Measurements from ENCODE around the gene IL1F10. TPM values are rescaled to one million over a fixed set of nuclear protein-coding genes. Genes with fewer than 3 reads are reported as not detected.

The IL1F10 gene
- total and polyA plus RNA-seq, 4 donors: not detected

- Histone ChIP-seq H3K36me3 (ENCODE audit: control insufficient read depth in 4 of 4, insufficient read depth in 3 of 4, low read depth in 1 of 4, low read length in 3 of 4) (no peaks in the 10 kb centered on the region), H3K9ac (ENCODE audit: low read depth in 1 of 2, low read length in 2 of 2) (no peak overlapping the region), H3K9me3 (ENCODE audit: control insufficient read depth in 4 of 4, low read length in 3 of 4) (no peaks in the 10 kb centered on the region), H3K4me3 (ENCODE audit: low read depth in 1 of 3, low read length in 3 of 3) (no peak overlapping the region), H3K4me1 (ENCODE audit: control insufficient read depth in 4 of 4, insufficient read depth in 4 of 4, low read length in 3 of 4) (peaks cover 0 to 10% (median 1%) of the 10 kb centered on the region in 4 donors), H3K27me3 (ENCODE audit: control insufficient read depth in 4 of 4, insufficient read depth in 4 of 4, low read length in 3 of 4) (no peaks in the 10 kb centered on the region), H3K27ac (ENCODE audit: low read depth in 1 of 2, low read length in 2 of 2) (no peak overlapping the region)
- WGBS: 50% methylated on average over 6 of the region's 6 CpGs
- DNase-seq (ENCODE audit: low spot score): no peak
- TF ChIP-seq FOXA2 (IDR thresholded peaks at IDR 0.05) (no peak), YY1 (IDR thresholded peaks at IDR 0.05) (no peak), RXRA (IDR thresholded peaks at IDR 0.05) (peak; percentile 90), HNF4G (IDR thresholded peaks at IDR 0.05) (peak; percentile 59), NR2F2 (IDR thresholded peaks at IDR 0.05) (no peak), FOXA1 (IDR thresholded peaks at IDR 0.05) (no peak), RAD21 (IDR thresholded peaks at IDR 0.05) (peak in 1 of 2 donors; percentile 43), JUND (IDR thresholded peaks at IDR 0.05) (peak; percentile 35 to 45), MAX (IDR thresholded peaks at IDR 0.05) (no peak), HNF4A (conservative IDR thresholded peaks at IDR 0.05) (peak; percentile 83 to 87), GABPA (IDR thresholded peaks at IDR 0.05 in 1 of 2, conservative IDR thresholded peaks at IDR 0.05 in 1 of 2) (no peak), SP1 (IDR thresholded peaks at IDR 0.05) (peak; percentile 81), EGR1 (IDR thresholded peaks at IDR 0.05; ENCODE audit: low read depth in 2 of 2) (no peak), ATF3 (IDR thresholded peaks at IDR 0.05) (no peak), TAF1 (conservative IDR thresholded peaks at IDR 0.05) (no peak)
- TF ChIP-seq, protein P1, sequence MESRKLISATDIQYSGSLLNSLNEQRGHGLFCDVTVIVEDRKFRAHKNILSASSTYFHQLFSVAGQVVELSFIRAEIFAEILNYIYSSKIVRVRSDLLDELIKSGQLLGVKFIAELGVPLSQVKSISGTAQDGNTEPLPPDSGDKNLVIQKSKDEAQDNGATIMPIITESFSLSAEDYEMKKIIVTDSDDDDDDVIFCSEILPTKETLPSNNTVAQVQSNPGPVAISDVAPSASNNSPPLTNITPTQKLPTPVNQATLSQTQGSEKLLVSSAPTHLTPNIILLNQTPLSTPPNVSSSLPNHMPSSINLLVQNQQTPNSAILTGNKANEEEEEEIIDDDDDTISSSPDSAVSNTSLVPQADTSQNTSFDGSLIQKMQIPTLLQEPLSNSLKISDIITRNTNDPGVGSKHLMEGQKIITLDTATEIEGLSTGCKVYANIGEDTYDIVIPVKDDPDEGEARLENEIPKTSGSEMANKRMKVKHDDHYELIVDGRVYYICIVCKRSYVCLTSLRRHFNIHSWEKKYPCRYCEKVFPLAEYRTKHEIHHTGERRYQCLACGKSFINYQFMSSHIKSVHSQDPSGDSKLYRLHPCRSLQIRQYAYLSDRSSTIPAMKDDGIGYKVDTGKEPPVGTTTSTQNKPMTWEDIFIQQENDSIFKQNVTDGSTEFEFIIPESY (IDR thresholded peaks at IDR 0.05): no peak
- TF ChIP-seq, protein P2, sequence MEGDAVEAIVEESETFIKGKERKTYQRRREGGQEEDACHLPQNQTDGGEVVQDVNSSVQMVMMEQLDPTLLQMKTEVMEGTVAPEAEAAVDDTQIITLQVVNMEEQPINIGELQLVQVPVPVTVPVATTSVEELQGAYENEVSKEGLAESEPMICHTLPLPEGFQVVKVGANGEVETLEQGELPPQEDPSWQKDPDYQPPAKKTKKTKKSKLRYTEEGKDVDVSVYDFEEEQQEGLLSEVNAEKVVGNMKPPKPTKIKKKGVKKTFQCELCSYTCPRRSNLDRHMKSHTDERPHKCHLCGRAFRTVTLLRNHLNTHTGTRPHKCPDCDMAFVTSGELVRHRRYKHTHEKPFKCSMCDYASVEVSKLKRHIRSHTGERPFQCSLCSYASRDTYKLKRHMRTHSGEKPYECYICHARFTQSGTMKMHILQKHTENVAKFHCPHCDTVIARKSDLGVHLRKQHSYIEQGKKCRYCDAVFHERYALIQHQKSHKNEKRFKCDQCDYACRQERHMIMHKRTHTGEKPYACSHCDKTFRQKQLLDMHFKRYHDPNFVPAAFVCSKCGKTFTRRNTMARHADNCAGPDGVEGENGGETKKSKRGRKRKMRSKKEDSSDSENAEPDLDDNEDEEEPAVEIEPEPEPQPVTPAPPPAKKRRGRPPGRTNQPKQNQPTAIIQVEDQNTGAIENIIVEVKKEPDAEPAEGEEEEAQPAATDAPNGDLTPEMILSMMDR (IDR thresholded peaks at IDR 0.05; ENCODE audit: low read depth, low read length, missing input control): no peak
- TF ChIP-seq, protein P3, sequence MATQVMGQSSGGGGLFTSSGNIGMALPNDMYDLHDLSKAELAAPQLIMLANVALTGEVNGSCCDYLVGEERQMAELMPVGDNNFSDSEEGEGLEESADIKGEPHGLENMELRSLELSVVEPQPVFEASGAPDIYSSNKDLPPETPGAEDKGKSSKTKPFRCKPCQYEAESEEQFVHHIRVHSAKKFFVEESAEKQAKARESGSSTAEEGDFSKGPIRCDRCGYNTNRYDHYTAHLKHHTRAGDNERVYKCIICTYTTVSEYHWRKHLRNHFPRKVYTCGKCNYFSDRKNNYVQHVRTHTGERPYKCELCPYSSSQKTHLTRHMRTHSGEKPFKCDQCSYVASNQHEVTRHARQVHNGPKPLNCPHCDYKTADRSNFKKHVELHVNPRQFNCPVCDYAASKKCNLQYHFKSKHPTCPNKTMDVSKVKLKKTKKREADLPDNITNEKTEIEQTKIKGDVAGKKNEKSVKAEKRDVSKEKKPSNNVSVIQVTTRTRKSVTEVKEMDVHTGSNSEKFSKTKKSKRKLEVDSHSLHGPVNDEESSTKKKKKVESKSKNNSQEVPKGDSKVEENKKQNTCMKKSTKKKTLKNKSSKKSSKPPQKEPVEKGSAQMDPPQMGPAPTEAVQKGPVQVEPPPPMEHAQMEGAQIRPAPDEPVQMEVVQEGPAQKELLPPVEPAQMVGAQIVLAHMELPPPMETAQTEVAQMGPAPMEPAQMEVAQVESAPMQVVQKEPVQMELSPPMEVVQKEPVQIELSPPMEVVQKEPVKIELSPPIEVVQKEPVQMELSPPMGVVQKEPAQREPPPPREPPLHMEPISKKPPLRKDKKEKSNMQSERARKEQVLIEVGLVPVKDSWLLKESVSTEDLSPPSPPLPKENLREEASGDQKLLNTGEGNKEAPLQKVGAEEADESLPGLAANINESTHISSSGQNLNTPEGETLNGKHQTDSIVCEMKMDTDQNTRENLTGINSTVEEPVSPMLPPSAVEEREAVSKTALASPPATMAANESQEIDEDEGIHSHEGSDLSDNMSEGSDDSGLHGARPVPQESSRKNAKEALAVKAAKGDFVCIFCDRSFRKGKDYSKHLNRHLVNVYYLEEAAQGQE (IDR thresholded peaks at IDR 0.05): no peak
These were observed 44.1 kb downstream of the IL1F10 start for GRCh38 chr2:113111823-113112287.

Data from liver (tissue), 9 donors.